SK-N-MC (cell line): Measurements from ENCODE around the gene YJU2.

Source experiments
- EZH2 ChIP-seq: fragments of 200-600 bp; sonication (generic); IDR thresholded peaks from one replicate; pipeline ENCODE4 v1.6.1; 2017; ENCODE audit warnings: antibody characterized with exemption
- FOXP2 ChIP-seq: optimal IDR thresholded peaks from 2 replicates; pipeline ENCODE3; 2011; ENCODE audit warnings: mild to moderate bottlenecking, moderate library complexity; ENCODE audit not compliant: insufficient read depth; ENCODE audit errors: extremely low read length, control extremely low read depth
- POLR2AphosphoS5 ChIP-seq: IDR thresholded peaks from 2 replicates; pipeline ENCODE4 v1.6.1; 2012; ENCODE audit warnings: mild to moderate bottlenecking, low read depth, low read length, borderline replicate concordance

- TF ChIP-seq EZH2 (no peak), POLR2AphosphoS5 (no peak), FOXP2 (no peak)
Observed at GRCh38 chr19:4266253-4267000, 19.5 kb downstream of the YJU2 start.
